Measurements from ENCODE around the gene ISG20.

DNA sequence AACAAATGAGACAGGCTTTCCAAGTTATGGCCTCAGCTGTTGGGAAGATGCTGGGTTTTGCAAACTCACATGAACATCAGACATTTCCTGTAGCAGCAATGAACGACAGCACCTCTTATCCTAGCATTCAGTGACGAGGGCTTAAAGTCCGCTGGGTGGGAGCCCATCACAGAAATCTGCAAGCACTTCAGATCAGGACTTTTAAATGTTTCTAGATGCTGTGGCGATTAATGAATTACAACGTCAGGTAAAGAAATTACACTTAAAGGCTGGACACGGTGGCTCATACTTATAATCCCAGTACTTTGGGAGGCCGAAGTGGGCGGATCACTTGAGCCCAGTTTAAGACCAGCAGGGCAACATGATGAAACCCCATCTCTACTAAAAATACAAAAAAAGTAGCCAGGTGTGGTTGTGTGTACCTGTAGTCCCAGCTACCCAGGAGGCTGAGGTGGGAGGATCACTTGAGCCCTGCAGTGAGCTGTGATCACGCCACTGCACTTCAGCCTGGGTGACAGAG, 13.8 kb upstream of the ISG20 start:
- TF ChIP-seq, protein P1, sequence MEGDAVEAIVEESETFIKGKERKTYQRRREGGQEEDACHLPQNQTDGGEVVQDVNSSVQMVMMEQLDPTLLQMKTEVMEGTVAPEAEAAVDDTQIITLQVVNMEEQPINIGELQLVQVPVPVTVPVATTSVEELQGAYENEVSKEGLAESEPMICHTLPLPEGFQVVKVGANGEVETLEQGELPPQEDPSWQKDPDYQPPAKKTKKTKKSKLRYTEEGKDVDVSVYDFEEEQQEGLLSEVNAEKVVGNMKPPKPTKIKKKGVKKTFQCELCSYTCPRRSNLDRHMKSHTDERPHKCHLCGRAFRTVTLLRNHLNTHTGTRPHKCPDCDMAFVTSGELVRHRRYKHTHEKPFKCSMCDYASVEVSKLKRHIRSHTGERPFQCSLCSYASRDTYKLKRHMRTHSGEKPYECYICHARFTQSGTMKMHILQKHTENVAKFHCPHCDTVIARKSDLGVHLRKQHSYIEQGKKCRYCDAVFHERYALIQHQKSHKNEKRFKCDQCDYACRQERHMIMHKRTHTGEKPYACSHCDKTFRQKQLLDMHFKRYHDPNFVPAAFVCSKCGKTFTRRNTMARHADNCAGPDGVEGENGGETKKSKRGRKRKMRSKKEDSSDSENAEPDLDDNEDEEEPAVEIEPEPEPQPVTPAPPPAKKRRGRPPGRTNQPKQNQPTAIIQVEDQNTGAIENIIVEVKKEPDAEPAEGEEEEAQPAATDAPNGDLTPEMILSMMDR (IDR thresholded peaks at IDR 0.05) = no peak
- TF ChIP-seq ZFX (IDR thresholded peaks at IDR 0.05; ENCODE audit: borderline replicate concordance) = no peak

Data from 22Rv1 (cell line).